ENCODE results near the gene NPFF. TPM values are rescaled to one million over a fixed set of nuclear protein-coding genes. Genes with fewer than 3 reads are reported as not detected.

NPFF gene
- total and polyA plus RNA-seq, 2 of the 13 experiments (the other 11 are each of a cell fraction or from before 2014, with no cell fraction given): not detected

GRCh38 chr12:53538209-53538689 is 31.0 kb upstream of the NPFF start (continued):
- TF ChIP-seq ZFP37 (CRISPR knock-in tag; IDR thresholded peaks at IDR 0.05; ENCODE audit: borderline replicate concordance) (peak; percentile 67; the same call in 1 of the 2 replicates), CEBPG (CRISPR knock-in tag; IDR thresholded peaks at IDR 0.05) (peak; percentile 99), DZIP1 (CRISPR knock-in tag; IDR thresholded peaks at IDR 0.05) (no peak), EP300 (IDR thresholded peaks at IDR 0.05; ENCODE audit: low read depth in 2 of 2, low read length in 2 of 2) (peak; percentile 50 to 83; a peak in 3 of 4 replicates), EP300 (CRISPR knock-in tag; IDR thresholded peaks at IDR 0.05; ENCODE audit: borderline replicate concordance) (peak; percentile 85; the same call in 1 of the 2 replicates), ZNF691 (CRISPR knock-in tag; IDR thresholded peaks at IDR 0.05; ENCODE audit: borderline replicate concordance, low read depth) (peak; percentile 59; the same call in 1 of the 2 replicates), ATF7 (IDR thresholded peaks at IDR 0.05) (peak; percentile 75), ATF7 (CRISPR knock-in tag; IDR thresholded peaks at IDR 0.05) (peak; percentile 61; the same call in 1 of the 2 replicates), MXD4 (CRISPR knock-in tag; IDR thresholded peaks at IDR 0.05) (0 out of 2 replicates have a peak, but pooled peaks have one; percentile 43), YEATS4 (CRISPR knock-in tag; IDR thresholded peaks at IDR 0.05; ENCODE audit: borderline replicate concordance) (peak; percentile 41; the same call in 1 of the 2 replicates), RBFOX2 (IDR thresholded peaks at IDR 0.05; ENCODE audit: low read depth, low read length) (no peak), FOXJ3 (CRISPR knock-in tag; IDR thresholded peaks at IDR 0.05; ENCODE audit: borderline replicate concordance) (peak; percentile 92), ZMAT3 (CRISPR knock-in tag; conservative IDR thresholded peaks at IDR 0.05) (0 out of 2 replicates have a peak, but pooled peaks have one; percentile 31), STAT5B (CRISPR knock-in tag; IDR thresholded peaks at IDR 0.05) (0 out of 2 replicates have a peak, but pooled peaks have one; percentile 65), ZNF768 (CRISPR knock-in tag; IDR thresholded peaks at IDR 0.05) (no peak), E2F5 (CRISPR knock-in tag; conservative IDR thresholded peaks at IDR 0.05) (no peak), ELF4 (CRISPR knock-in tag; IDR thresholded peaks at IDR 0.05; ENCODE audit: borderline replicate concordance) (no peak), HMG20A (CRISPR knock-in tag; IDR thresholded peaks at IDR 0.05; ENCODE audit: borderline replicate concordance) (peak; percentile 94), HNRNPH1 (optimal IDR thresholded peaks at IDR 0.05; ENCODE audit: low read depth, low read length) (no peak), PITX1 (CRISPR knock-in tag; IDR thresholded peaks at IDR 0.05) (peak; percentile 84)
- TF ChIP-seq, protein P1, sequence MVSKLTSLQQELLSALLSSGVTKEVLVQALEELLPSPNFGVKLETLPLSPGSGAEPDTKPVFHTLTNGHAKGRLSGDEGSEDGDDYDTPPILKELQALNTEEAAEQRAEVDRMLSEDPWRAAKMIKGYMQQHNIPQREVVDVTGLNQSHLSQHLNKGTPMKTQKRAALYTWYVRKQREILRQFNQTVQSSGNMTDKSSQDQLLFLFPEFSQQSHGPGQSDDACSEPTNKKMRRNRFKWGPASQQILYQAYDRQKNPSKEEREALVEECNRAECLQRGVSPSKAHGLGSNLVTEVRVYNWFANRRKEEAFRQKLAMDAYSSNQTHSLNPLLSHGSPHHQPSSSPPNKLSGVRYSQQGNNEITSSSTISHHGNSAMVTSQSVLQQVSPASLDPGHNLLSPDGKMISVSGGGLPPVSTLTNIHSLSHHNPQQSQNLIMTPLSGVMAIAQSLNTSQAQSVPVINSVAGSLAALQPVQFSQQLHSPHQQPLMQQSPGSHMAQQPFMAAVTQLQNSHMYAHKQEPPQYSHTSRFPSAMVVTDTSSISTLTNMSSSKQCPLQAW (CRISPR knock-in tag; IDR thresholded peaks at IDR 0.05): peak; percentile 52; the same call in 1 of the 2 replicates
- TF ChIP-seq, protein P2, sequence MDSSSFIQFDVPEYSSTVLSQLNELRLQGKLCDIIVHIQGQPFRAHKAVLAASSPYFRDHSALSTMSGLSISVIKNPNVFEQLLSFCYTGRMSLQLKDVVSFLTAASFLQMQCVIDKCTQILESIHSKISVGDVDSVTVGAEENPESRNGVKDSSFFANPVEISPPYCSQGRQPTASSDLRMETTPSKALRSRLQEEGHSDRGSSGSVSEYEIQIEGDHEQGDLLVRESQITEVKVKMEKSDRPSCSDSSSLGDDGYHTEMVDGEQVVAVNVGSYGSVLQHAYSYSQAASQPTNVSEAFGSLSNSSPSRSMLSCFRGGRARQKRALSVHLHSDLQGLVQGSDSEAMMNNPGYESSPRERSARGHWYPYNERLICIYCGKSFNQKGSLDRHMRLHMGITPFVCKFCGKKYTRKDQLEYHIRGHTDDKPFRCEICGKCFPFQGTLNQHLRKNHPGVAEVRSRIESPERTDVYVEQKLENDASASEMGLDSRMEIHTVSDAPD (CRISPR knock-in tag; IDR thresholded peaks at IDR 0.05): peak; percentile 86
